Stimulated activated memory B cell treated with anti-CD40 and anti-IgM and Interleukin-4, amounts not matched to agents 10 μg/mL and 1 μg/mL and 100 μg/mL, for 72 hours (primary cell): ENCODE measurements around the gene FAM118A.
A peak's percentile ranks its signal among the peaks of the same experiment; 100 is the strongest.
"Not testable (repeated sequence)": the region's sequence is repeated elsewhere in the genome, so short reads cannot be mapped to it uniquely, and the experiment has no call there.

Source experiments
- ATAC-seq: fragments of 150-1000 bp; cut with Tn5 transposase; 2 replicates; pipeline ENCODE4 v1.10.0; 2021
- H3K27ac Mint-ChIP-seq: one replicate; pipeline ENCODE4 v1.8.0; 2022; ENCODE audit warnings: mild to moderate bottlenecking, mixed read lengths
- H3K27me3 Mint-ChIP-seq: one replicate; pipeline ENCODE4 v1.8.0; 2022; ENCODE audit warnings: mixed read lengths
- H3K36me3 Mint-ChIP-seq: one replicate; pipeline ENCODE4 v1.8.0; 2022; ENCODE audit warnings: mixed read lengths
- H3K4me1 Mint-ChIP-seq: one replicate; pipeline ENCODE4 v1.8.0; 2022; ENCODE audit warnings: mixed read lengths
- H3K4me3 Mint-ChIP-seq: one replicate; pipeline ENCODE4 v1.8.0; 2022; ENCODE audit warnings: mild to moderate bottlenecking, moderate library complexity, mixed read lengths
- H3K9me3 Mint-ChIP-seq: one replicate; pipeline ENCODE4 v1.8.0; 2022; ENCODE audit warnings: mixed read lengths

The FAM118A gene

DNA sequence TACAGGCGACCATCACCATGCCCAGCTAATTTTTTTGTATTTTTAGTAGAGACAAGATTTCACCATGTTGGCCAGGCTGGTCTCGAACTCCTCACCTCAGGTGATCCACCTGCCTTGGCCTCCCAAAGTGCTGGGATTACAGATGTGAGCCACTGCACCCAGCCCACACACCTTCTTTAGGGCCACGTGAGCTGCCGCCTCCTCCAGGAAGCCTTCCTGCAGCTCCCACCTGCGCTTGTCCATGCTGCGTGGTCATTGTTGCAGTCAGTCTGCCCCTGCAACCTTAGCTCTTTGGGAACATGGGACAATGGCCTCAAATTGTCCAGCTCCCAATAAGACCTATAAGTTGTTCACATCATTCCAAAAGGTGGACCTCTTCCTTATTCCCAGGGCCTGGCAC is 14.7 kb upstream of the FAM118A start:
- H3K4me1 Mint-ChIP-seq, H3K36me3 Mint-ChIP-seq, H3K27me3 Mint-ChIP-seq, ATAC-seq, H3K4me3 Mint-ChIP-seq, H3K9me3 Mint-ChIP-seq: not testable (repeated sequence)
- H3K27ac Mint-ChIP-seq = peak overlapping the region; percentile 9

- no peak for ATAC-seq
- Mint-ChIP-seq H3K9me3 (no peaks in the 10 kb centered on the region), H3K27me3 (no peaks in the 10 kb centered on the region), H3K4me3 (no peak overlapping the region), H3K27ac (no peak overlapping the region), H3K4me1 (peaks cover 9% of the 10 kb centered on the region), H3K36me3 (no peaks in the 10 kb centered on the region)
These were observed 14.2 kb upstream of the FAM118A start for GRCh38 chr22:45295492-45295891.

GRCh38 chr22:45296628-45297297 is 13.0 kb upstream of the FAM118A start:
- peaks cover 10% of the 10 kb centered on the region for H3K4me1 Mint-ChIP-seq
- no peaks in the 10 kb centered on the region for H3K27me3 Mint-ChIP-seq
- peak; percentile 77 for ATAC-seq
- H3K9me3 Mint-ChIP-seq = no peaks in the 10 kb centered on the region
- H3K4me3 Mint-ChIP-seq = no peak overlapping the region
- no peaks in the 10 kb centered on the region for H3K36me3 Mint-ChIP-seq
- peak overlapping the region; percentile 84 for H3K27ac Mint-ChIP-seq

- H3K27ac Mint-ChIP-seq = peak overlapping the region; percentile 19
These were observed 10.7 kb upstream of the FAM118A start for GRCh38 chr22:45298934-45299505.

GRCh38 chr22:45302751-45303150 is 7.0 kb upstream of the FAM118A start:
- no peak for ATAC-seq
- Mint-ChIP-seq H3K4me3 (no peak overlapping the region), H3K27me3 (no peaks in the 10 kb centered on the region), H3K4me1 (peaks cover 6% of the 10 kb centered on the region), H3K9me3 (no peaks in the 10 kb centered on the region), H3K36me3 (no peaks in the 10 kb centered on the region), H3K27ac (no peak overlapping the region)

More at GRCh38 chr22:45298934-45299505, 10.7 kb upstream of the FAM118A start:
- H3K4me1 Mint-ChIP-seq = peaks cover 15% of the 10 kb centered on the region
- no peak overlapping the region for H3K4me3 Mint-ChIP-seq
- H3K36me3 Mint-ChIP-seq = no peaks in the 10 kb centered on the region
- ATAC-seq = no peak
- H3K9me3 Mint-ChIP-seq = no peaks in the 10 kb centered on the region
- no peaks in the 10 kb centered on the region for H3K27me3 Mint-ChIP-seq

- H3K4me1 Mint-ChIP-seq = peaks cover 6% of the 10 kb centered on the region
- no peak for ATAC-seq
- no peak overlapping the region for H3K27ac Mint-ChIP-seq
- H3K27me3 Mint-ChIP-seq = no peaks in the 10 kb centered on the region
- no peak overlapping the region for H3K4me3 Mint-ChIP-seq
- no peaks in the 10 kb centered on the region for H3K9me3 Mint-ChIP-seq
- no peaks in the 10 kb centered on the region for H3K36me3 Mint-ChIP-seq
These were observed 6.6 kb upstream of the FAM118A start for GRCh38 chr22:45303181-45303580.

DNA sequence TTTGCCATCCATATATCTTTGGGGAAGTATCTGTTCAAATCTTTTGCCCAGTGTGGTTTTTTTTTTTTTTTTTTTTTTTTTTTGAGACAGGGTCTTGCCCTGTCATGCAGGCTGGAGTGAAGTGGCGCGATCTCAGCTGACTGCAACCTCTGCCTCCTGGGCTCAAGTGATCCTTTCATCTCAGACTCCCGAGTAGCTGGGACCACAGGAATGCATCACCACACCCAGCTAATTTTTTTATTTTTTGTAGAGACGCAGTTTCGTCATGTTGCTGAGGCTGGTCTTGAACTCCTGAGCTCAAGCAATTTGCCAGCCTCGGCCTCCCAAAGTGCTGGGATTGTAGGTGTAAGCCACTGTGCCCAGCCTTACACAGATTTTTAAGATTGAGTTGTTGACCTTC is 4.8 kb upstream of the FAM118A start:
- Mint-ChIP-seq H3K9me3 (no peaks in the 10 kb centered on the region), H3K27ac (no peak overlapping the region), H3K36me3 (no peaks in the 10 kb centered on the region), H3K27me3 (no peaks in the 10 kb centered on the region), H3K4me3 (no peak overlapping the region), H3K4me1 (peaks cover 17% of the 10 kb centered on the region)
- ATAC-seq = no peak

- H3K4me3 Mint-ChIP-seq = no peak overlapping the region
- no peak for ATAC-seq
- peaks cover 20% of the 10 kb centered on the region for H3K4me1 Mint-ChIP-seq
- H3K9me3 Mint-ChIP-seq = no peaks in the 10 kb centered on the region
- no peaks in the 10 kb centered on the region for H3K36me3 Mint-ChIP-seq
- no peaks in the 10 kb centered on the region for H3K27me3 Mint-ChIP-seq
- H3K27ac Mint-ChIP-seq = no peak overlapping the region
These were observed 4.2 kb upstream of the FAM118A start for GRCh38 chr22:45305456-45306075.

DNA sequence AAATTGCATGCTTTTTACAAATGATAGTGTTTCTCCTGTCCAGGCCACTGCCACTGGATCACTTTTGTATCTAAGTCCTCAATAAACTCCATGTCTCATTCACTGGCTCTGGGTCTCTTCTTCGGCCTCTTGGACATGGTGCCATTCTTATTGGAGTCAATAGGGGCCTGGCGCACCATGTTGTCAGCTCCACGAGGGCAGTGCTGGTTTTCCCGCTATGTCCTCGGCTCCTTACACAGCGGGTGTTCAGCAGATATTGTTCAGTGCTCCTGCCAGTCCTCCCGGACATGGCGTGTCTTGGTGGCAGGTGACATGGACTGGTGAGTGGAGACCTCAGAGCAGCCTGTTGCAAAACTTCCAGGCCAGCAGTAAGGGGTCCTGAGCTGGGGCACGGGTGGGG is 3.6 kb upstream of the FAM118A start:
- Mint-ChIP-seq H3K4me1 (peaks cover 26% of the 10 kb centered on the region), H3K27ac (no peak overlapping the region)
- no peak for ATAC-seq

GRCh38 chr22:45308391-45308956 is 1.3 kb upstream of the FAM118A start:
- Mint-ChIP-seq H3K27ac (peak overlapping the region; percentile 97), H3K27me3 (no peaks in the 10 kb centered on the region), H3K36me3 (peaks cover 8% of the 10 kb centered on the region), H3K9me3 (no peaks in the 10 kb centered on the region), H3K4me1 (peaks cover 43% of the 10 kb centered on the region), H3K4me3 (peak overlapping the region; percentile 90)
- no peak for ATAC-seq

More for the DNA sequence above, 3.6 kb upstream of the FAM118A start:
- Mint-ChIP-seq H3K9me3 (no peaks in the 10 kb centered on the region), H3K4me3 (no peak overlapping the region), H3K36me3 (no peaks in the 10 kb centered on the region), H3K27me3 (no peaks in the 10 kb centered on the region)

- Mint-ChIP-seq H3K36me3 (peaks cover 8% of the 10 kb centered on the region), H3K27ac (peak overlapping the region; percentile 97), H3K4me1 (peaks cover 48% of the 10 kb centered on the region), H3K27me3 (no peaks in the 10 kb centered on the region), H3K9me3 (no peaks in the 10 kb centered on the region), H3K4me3 (peak overlapping the region; percentile 90)
- ATAC-seq = no peak
These were observed 745 bp upstream of the FAM118A start for GRCh38 chr22:45308957-45309421.

DNA sequence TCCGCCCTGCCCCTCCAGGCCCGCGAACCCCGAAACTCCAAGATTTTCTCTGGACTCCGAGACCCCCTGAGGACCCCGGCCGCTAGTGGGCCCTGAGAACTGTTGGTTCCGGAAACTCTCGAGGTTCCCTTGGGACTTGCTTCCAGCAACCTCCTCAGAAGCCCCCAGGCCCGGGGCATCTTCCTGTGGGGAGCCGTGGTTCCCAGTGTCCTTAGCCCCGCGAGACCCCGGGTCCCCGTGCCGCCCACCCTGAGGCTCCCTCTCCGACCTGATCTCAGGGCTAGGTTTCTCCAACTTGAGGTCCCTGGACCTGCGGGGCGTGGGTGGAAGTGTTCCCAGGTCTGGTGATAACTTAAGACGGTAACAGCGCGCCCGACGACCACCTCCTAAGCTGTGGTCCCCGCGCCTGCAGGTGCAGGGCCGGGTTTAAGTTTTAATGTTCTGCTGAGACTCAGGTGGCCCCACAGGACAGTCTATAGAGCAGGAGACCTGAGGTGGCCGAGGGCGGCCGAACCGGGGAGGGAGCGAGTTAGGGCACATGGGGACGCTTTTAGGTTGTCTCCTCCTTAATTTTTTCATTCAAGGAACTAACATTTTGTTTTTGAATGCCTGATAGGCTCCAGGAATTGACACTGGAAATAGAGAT is 720 bp downstream of the FAM118A start:
- no peak for ATAC-seq
- Mint-ChIP-seq H3K36me3 (peaks cover 8% of the 10 kb centered on the region), H3K4me3 (peak overlapping the region; percentile 90), H3K4me1 (peaks cover 63% of the 10 kb centered on the region), H3K27me3 (no peaks in the 10 kb centered on the region), H3K27ac (peak overlapping the region; percentile 97), H3K9me3 (no peaks in the 10 kb centered on the region)

DNA sequence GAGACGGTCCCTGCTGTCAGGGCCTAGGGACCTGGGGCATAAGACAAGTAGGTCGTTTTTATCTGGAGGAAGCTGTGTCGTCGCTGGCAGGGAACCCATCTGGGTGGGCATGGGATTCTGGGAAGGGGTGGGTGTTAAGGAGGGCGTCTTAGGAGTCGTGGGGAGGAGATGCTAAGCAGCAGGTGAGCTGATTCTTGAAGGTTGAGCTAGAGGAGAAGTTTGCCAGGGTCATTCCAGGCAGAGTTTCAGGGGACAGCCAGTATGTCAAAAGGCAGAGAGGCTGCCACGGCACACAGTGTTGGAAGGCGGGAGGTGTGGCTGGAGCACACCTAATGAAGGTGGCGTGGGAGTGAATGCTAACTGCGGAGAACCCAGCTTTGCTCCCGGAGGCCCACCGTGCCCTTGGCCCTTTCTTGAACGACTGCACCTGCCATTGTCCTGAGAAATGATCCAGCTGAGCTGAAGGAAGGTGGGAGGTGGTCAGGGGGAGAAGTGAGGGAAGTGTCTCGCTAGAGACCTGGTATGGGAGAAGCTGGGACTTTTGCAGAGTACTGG is 1.3 kb downstream of the FAM118A start:
- Mint-ChIP-seq H3K4me1 (peaks cover 69% of the 10 kb centered on the region), H3K27me3 (no peaks in the 10 kb centered on the region), H3K4me3 (peak overlapping the region; percentile 90), H3K9me3 (no peaks in the 10 kb centered on the region), H3K36me3 (peaks cover 8% of the 10 kb centered on the region), H3K27ac (peak overlapping the region; percentile 97)
- no peak for ATAC-seq

GRCh38 chr22:45312415-45312814 is 2.7 kb downstream of the FAM118A start:
- no peak for ATAC-seq
- H3K36me3 Mint-ChIP-seq = peaks cover 8% of the 10 kb centered on the region
- H3K4me1 Mint-ChIP-seq = peaks cover 75% of the 10 kb centered on the region
- H3K27me3 Mint-ChIP-seq = no peaks in the 10 kb centered on the region
- H3K27ac Mint-ChIP-seq = no peak overlapping the region
- no peaks in the 10 kb centered on the region for H3K9me3 Mint-ChIP-seq
- no peak overlapping the region for H3K4me3 Mint-ChIP-seq

GRCh38 chr22:45312856-45313255 is 3.1 kb downstream of the FAM118A start:
- Mint-ChIP-seq H3K4me1 (peaks cover 78% of the 10 kb centered on the region), H3K9me3 (no peaks in the 10 kb centered on the region), H3K4me3 (no peak overlapping the region), H3K27me3 (no peaks in the 10 kb centered on the region), H3K27ac (no peak overlapping the region), H3K36me3 (peaks cover 8% of the 10 kb centered on the region)
- ATAC-seq = no peak
